ENCODE data around the gene TRIM2. TPM values are rescaled to one million over a fixed set of nuclear protein-coding genes. Genes with fewer than 3 reads are reported as not detected.

Gene TRIM2
- total and polyA plus RNA-seq, 10 of the 15 experiments (the other 5 are each of a cell fraction or from before 2014, with no cell fraction given) = 0.06 to 0.19 (median 0.15) TPM; not detected in 3

DNA sequence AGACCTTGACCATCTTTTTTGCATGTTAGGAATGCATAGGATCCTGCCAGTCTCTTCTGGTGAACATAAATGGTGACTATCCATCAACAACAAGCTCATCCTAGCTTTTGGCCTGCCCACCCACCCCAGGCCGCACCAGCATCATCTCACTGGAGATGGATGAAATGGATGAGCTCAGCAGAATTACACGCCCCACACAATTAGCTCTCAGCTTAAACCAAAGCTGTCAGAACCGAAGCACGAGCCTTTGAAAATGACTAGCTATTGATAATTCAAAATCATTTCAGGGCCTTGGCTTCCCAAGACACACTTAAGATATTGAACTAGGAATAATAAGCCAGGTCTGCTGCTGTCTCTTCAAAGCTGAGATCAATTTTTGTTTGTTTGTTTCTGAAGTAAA is 77.8 kb downstream of the TRIM2 start:
- Histone ChIP-seq H3K9me3 (replicated peaks; ENCODE audit: control insufficient read depth, insufficient read depth, low read length) (no peaks in the 10 kb centered on the region), H3K27ac (ENCODE audit: control insufficient read depth, insufficient read depth) (no peak overlapping the region), H3K79me2 (ENCODE audit: control insufficient read depth, insufficient read depth, low read length) (no peaks in the 10 kb centered on the region), H3K4me1 (ENCODE audit: control insufficient read depth, insufficient read depth, low read length) (no peaks in the 10 kb centered on the region), H2AFZ (ENCODE audit: control insufficient read depth, low read depth, low read length) (no peak overlapping the region), H3K36me3 (ENCODE audit: control insufficient read depth in 2 of 2, insufficient read depth in 2 of 2, low read length in 1 of 2) (no peaks in the 10 kb centered on the region), H3K27me3 (replicated peaks in 1 of 2; ENCODE audit: control insufficient read depth in 2 of 2, insufficient read depth in 2 of 2, low read length in 1 of 2) (no peaks in the 10 kb centered on the region), H3K4me3 (no peak overlapping the region), H3K4me2 (ENCODE audit: control insufficient read depth, insufficient read depth) (no peak overlapping the region), H3K9ac (ENCODE audit: control insufficient read depth, insufficient read depth, low read length) (no peak overlapping the region), H4K20me1 (ENCODE audit: control insufficient read depth, insufficient read depth) (no peaks in the 10 kb centered on the region)
- ChIA-PET SMC1A (ENCODE audit: uncharacterized antibody, unreplicated experiment) (interaction anchor here (0.6 to 1.9 kb wide), 3 partner anchors 8 to 139 kb away, joined by 3 to 7 read pairs (median 3); no protein-coding TSS in a partner anchor), CTCF (interaction anchor here (1.0 kb wide), 1 partner anchor 155 kb away, joined by 3 read pairs; no protein-coding TSS in a partner anchor), POLR2A (interaction anchor here (0.6 kb wide), 1 partner anchor 198 kb away, joined by 7 read pairs; no protein-coding TSS in a partner anchor), RAD21 (ENCODE audit: unreplicated experiment) (no interaction called here)
- in situ Hi-C loops (cut with MboI) = no loop called here
- TF ChIP-seq PAX8 (IDR thresholded peaks at IDR 0.05) = no peak
- TF ChIP-seq BACH1 (IDR thresholded peaks at IDR 0.05; ENCODE audit: borderline replicate concordance) = no peak
- TF ChIP-seq STAT3 (IDR thresholded peaks at IDR 0.05; ENCODE audit: low read depth, low read length) = no peak
- TF ChIP-seq, protein P1, sequence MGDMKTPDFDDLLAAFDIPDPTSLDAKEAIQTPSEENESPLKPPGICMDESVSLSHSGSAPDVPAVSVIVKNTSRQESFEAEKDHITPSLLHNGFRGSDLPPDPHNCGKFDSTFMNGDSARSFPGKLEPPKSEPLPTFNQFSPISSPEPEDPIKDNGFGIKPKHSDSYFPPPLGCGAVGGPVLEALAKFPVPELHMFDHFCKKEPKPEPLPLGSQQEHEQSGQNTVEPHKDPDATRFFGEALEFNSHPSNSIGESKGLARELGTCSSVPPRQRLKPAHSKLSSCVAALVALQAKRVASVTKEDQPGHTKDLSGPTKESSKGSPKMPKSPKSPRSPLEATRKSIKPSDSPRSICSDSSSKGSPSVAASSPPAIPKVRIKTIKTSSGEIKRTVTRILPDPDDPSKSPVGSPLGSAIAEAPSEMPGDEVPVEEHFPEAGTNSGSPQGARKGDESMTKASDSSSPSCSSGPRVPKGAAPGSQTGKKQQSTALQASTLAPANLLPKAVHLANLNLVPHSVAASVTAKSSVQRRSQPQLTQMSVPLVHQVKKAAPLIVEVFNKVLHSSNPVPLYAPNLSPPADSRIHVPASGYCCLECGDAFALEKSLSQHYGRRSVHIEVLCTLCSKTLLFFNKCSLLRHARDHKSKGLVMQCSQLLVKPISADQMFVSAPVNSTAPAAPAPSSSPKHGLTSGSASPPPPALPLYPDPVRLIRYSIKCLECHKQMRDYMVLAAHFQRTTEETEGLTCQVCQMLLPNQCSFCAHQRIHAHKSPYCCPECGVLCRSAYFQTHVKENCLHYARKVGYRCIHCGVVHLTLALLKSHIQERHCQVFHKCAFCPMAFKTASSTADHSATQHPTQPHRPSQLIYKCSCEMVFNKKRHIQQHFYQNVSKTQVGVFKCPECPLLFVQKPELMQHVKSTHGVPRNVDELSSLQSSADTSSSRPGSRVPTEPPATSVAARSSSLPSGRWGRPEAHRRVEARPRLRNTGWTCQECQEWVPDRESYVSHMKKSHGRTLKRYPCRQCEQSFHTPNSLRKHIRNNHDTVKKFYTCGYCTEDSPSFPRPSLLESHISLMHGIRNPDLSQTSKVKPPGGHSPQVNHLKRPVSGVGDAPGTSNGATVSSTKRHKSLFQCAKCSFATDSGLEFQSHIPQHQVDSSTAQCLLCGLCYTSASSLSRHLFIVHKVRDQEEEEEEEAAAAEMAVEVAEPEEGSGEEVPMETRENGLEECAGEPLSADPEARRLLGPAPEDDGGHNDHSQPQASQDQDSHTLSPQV (IDR thresholded peaks at IDR 0.05) = no peak
- TF ChIP-seq HDAC2 (IDR thresholded peaks at IDR 0.05) = no peak
- no peak for TF ChIP-seq RAD51 (IDR thresholded peaks at IDR 0.05)
- TF ChIP-seq YBX1 (IDR thresholded peaks at IDR 0.05) = no peak
- intact Hi-C loops (cut with micrococcal nuclease; ENCODE audit: unreplicated experiment) = no loop called here
- no peak for FAIRE-seq
- no TSS peak for BruUV-seq (replicated peaks)
- WGBS (ENCODE audit: insufficient coverage, insufficient replicate concordance, low lambda C conversion rate, missing lambda C conversion rate) = 60% methylated on average over 4 of the region's 4 CpGs
- ATAC-seq = no peak
- DNase-seq (ENCODE audit: low read depth, low spot score) = no peak
